ENCODE data around the gene LRFN3. TPM values are rescaled to one million over a fixed set of nuclear protein-coding genes. Genes with fewer than 3 reads are reported as not detected.

Gene LRFN3
- total and polyA plus RNA-seq, 2 of the 13 experiments (the other 11 are each of a cell fraction or from before 2014, with no cell fraction given) = 0.74 to 1.6 TPM

DNA sequence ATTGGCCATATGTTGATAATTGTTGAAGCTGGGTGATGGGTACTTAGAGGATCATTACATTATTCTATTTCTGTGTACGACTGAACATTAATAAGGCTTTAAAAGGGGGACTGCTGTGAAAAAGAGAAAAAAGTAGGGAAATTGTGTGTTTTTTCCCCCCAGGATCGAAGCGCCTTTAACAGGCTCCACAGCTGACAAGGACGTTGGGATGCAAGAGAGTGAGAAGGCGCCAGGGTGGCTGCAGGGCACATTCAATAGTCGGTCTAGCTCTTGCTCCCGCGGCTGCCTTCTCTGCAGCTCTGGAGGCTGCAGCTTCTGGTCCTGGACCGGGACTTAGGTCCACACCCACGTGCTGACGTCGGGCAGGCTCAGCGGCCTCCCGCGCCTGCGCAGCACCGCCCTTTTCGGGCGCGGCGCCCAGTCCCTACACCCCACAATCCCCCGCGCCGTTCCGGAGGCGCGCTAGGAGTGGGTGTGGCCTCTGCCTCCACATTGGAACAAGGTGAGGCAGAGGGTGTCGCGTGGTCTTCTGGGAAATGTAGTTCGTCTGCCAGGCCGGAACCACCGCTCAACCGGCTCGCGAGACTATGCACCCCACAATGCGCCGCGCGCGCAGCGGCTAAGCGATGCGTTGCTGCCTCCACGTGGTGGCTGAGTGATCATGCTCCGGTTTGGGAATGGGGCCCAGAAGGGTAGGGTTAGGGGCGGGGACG, 4.9 kb upstream of the LRFN3 start (continued):
- TF ChIP-seq, protein P1, sequence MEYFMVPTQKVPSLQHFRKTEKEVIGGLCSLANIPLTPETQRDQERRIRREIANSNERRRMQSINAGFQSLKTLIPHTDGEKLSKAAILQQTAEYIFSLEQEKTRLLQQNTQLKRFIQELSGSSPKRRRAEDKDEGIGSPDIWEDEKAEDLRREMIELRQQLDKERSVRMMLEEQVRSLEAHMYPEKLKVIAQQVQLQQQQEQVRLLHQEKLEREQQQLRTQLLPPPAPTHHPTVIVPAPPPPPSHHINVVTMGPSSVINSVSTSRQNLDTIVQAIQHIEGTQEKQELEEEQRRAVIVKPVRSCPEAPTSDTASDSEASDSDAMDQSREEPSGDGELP (IDR thresholded peaks at IDR 0.05; ENCODE audit: borderline replicate concordance, low read depth) = peak; percentile 63; the same call in 1 of the 2 replicates
- peak; percentile 73; the same call in 1 of the 2 replicates for TF ChIP-seq ZFY (CRISPR knock-in tag; IDR thresholded peaks at IDR 0.05)
- no peak; the same call in 1 of the 2 replicates for TF ChIP-seq ZSCAN9 (CRISPR knock-in tag; IDR thresholded peaks at IDR 0.05; ENCODE audit: borderline replicate concordance)
- peak; percentile 93 for TF ChIP-seq MXD4 (CRISPR knock-in tag; IDR thresholded peaks at IDR 0.05)
- TF ChIP-seq ZNF331 (CRISPR knock-in tag; IDR thresholded peaks at IDR 0.05) = peak; percentile 82; the same call in 1 of the 2 replicates
- TF ChIP-seq, protein P2, sequence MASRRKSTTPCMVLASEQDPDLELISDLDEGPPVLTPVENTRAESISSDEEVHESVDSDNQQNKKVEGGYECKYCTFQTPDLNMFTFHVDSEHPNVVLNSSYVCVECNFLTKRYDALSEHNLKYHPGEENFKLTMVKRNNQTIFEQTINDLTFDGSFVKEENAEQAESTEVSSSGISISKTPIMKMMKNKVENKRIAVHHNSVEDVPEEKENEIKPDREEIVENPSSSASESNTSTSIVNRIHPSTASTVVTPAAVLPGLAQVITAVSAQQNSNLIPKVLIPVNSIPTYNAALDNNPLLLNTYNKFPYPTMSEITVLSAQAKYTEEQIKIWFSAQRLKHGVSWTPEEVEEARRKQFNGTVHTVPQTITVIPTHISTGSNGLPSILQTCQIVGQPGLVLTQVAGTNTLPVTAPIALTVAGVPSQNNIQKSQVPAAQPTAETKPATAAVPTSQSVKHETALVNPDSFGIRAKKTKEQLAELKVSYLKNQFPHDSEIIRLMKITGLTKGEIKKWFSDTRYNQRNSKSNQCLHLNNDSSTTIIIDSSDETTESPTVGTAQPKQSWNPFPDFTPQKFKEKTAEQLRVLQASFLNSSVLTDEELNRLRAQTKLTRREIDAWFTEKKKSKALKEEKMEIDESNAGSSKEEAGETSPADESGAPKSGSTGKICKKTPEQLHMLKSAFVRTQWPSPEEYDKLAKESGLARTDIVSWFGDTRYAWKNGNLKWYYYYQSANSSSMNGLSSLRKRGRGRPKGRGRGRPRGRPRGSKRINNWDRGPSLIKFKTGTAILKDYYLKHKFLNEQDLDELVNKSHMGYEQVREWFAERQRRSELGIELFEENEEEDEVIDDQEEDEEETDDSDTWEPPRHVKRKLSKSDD (CRISPR knock-in tag; IDR thresholded peaks at IDR 0.05; ENCODE audit: low read depth) = peak; percentile 59; the same call in 1 of the 2 replicates
- TF ChIP-seq, protein P3, sequence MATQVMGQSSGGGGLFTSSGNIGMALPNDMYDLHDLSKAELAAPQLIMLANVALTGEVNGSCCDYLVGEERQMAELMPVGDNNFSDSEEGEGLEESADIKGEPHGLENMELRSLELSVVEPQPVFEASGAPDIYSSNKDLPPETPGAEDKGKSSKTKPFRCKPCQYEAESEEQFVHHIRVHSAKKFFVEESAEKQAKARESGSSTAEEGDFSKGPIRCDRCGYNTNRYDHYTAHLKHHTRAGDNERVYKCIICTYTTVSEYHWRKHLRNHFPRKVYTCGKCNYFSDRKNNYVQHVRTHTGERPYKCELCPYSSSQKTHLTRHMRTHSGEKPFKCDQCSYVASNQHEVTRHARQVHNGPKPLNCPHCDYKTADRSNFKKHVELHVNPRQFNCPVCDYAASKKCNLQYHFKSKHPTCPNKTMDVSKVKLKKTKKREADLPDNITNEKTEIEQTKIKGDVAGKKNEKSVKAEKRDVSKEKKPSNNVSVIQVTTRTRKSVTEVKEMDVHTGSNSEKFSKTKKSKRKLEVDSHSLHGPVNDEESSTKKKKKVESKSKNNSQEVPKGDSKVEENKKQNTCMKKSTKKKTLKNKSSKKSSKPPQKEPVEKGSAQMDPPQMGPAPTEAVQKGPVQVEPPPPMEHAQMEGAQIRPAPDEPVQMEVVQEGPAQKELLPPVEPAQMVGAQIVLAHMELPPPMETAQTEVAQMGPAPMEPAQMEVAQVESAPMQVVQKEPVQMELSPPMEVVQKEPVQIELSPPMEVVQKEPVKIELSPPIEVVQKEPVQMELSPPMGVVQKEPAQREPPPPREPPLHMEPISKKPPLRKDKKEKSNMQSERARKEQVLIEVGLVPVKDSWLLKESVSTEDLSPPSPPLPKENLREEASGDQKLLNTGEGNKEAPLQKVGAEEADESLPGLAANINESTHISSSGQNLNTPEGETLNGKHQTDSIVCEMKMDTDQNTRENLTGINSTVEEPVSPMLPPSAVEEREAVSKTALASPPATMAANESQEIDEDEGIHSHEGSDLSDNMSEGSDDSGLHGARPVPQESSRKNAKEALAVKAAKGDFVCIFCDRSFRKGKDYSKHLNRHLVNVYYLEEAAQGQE (IDR thresholded peaks at IDR 0.05; ENCODE audit: borderline replicate concordance in 1 of 2, low read depth in 1 of 2, low read length in 2 of 2) = peak in 1 of 2 experiments; percentile 59; a peak in 1 of 4 replicates
- TF ChIP-seq MTA1 (CRISPR knock-in tag; IDR thresholded peaks at IDR 0.05; ENCODE audit: borderline replicate concordance) = 0 out of 2 replicates have a peak, but pooled peaks have one; percentile 51
- peak; percentile 93 for TF ChIP-seq XRCC5 (optimal IDR thresholded peaks at IDR 0.05; ENCODE audit: low read length)
- peak; percentile 92; the same call in 1 of the 2 replicates for TF ChIP-seq ZNF614 (CRISPR knock-in tag; IDR thresholded peaks at IDR 0.05; ENCODE audit: borderline replicate concordance)
- TF ChIP-seq SKI (IDR thresholded peaks at IDR 0.05; ENCODE audit: partially characterized antibody) = peak; percentile 24
- no peak for TF ChIP-seq ZBTB7B (CRISPR knock-in tag; IDR thresholded peaks at IDR 0.05)
- 0 out of 2 replicates have a peak, but pooled peaks have one; percentile 63 for TF ChIP-seq ZNF451 (CRISPR knock-in tag; IDR thresholded peaks at IDR 0.05)
- TF ChIP-seq ZNF75D (CRISPR knock-in tag; IDR thresholded peaks at IDR 0.05; ENCODE audit: borderline replicate concordance) = no peak
- peak; percentile 94 for TF ChIP-seq SAP130 (CRISPR knock-in tag; IDR thresholded peaks at IDR 0.05; ENCODE audit: low read depth)
- TF ChIP-seq RBAK (CRISPR knock-in tag; IDR thresholded peaks at IDR 0.05) = no peak
- no peak for TF ChIP-seq ZNF296 (CRISPR knock-in tag; conservative IDR thresholded peaks at IDR 0.05)
- TF ChIP-seq, protein P4, sequence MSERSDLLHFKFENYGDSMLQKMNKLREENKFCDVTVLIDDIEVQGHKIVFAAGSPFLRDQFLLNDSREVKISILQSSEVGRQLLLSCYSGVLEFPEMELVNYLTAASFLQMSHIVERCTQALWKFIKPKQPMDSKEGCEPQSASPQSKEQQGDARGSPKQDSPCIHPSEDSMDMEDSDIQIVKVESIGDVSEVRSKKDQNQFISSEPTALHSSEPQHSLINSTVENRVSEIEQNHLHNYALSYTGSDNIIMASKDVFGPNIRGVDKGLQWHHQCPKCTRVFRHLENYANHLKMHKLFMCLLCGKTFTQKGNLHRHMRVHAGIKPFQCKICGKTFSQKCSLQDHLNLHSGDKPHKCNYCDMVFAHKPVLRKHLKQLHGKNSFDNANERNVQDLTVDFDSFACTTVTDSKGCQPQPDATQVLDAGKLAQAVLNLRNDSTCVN (CRISPR knock-in tag; IDR thresholded peaks at IDR 0.05; ENCODE audit: borderline replicate concordance) = peak; percentile 54; the same call in 1 of the 2 replicates
- TF ChIP-seq ZNF746 (CRISPR knock-in tag; IDR thresholded peaks at IDR 0.05) = no peak
- peak; percentile 73; the same call in 1 of the 2 replicates for TF ChIP-seq KLF11 (CRISPR knock-in tag; IDR thresholded peaks at IDR 0.05)
- no peak for TF ChIP-seq ZNF160 (CRISPR knock-in tag; IDR thresholded peaks at IDR 0.05)
- TF ChIP-seq PAF1 (CRISPR knock-in tag; IDR thresholded peaks at IDR 0.05) = no peak

Measured in HepG2 (cell line).